ENCODE results near the gene MEGF11. TPM values are rescaled to one million over a fixed set of nuclear protein-coding genes. Genes with fewer than 3 reads are reported as not detected.

The MEGF11 gene
- polyA plus RNA-seq, 1 of the 3 experiments (the other 2 are of a cell fraction): not detected

DNA sequence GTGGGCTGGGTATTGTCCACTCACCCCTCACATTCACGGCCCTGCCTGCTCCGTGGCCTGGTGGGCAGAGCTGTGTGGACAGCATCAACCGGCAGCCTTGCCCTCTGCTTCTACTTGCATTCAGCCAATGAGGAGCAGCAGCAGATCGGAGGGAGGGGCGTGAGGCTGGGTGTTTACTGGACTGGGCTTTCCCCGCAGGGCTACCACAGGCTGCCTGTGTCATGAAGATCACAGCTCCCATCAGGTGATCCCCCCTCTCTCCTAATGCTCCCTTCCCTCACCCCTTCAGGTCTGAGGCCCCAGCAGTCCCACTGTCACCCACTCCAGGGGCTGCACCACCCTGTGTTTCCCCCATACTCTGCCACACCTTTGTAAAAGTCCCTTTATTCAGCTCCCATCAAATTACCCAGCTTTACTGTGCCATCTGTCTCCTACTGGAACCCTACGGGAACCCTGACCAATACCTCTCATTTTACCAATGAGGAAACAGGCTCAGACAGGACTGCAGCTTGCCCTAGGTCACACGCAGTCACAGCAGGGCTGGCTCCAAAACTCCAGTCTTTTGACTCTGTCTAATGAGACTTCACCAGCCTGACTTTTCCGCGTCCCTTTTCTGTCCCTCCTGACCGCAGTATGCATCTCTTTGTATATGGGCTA is 81.1 kb downstream of the MEGF11 start:
- TF ChIP-seq TEAD4 (IDR thresholded peaks at IDR 0.05; ENCODE audit: borderline replicate concordance, insufficient read depth): no peak
- TF ChIP-seq RCOR1 (IDR thresholded peaks at IDR 0.05; ENCODE audit: low read length): no peak
- no peak for TF ChIP-seq NFIC (IDR thresholded peaks at IDR 0.05; ENCODE audit: borderline replicate concordance)
- no peak for TF ChIP-seq YY1 (IDR thresholded peaks at IDR 0.05; ENCODE audit: low read depth)
- no peak for TF ChIP-seq POLR2AphosphoS5 (IDR thresholded peaks at IDR 0.05; ENCODE audit: low read depth, low read length)
- no peak for TF ChIP-seq EZH2phosphoT487 (IDR thresholded peaks at IDR 0.05; ENCODE audit: borderline replicate concordance, low read depth)
- TF ChIP-seq, protein P1, sequence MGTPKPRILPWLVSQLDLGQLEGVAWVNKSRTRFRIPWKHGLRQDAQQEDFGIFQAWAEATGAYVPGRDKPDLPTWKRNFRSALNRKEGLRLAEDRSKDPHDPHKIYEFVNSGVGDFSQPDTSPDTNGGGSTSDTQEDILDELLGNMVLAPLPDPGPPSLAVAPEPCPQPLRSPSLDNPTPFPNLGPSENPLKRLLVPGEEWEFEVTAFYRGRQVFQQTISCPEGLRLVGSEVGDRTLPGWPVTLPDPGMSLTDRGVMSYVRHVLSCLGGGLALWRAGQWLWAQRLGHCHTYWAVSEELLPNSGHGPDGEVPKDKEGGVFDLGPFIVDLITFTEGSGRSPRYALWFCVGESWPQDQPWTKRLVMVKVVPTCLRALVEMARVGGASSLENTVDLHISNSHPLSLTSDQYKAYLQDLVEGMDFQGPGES (IDR thresholded peaks at IDR 0.05; ENCODE audit: low read depth, low read length): no peak
- no peak for TF ChIP-seq GABPA (IDR thresholded peaks at IDR 0.05; ENCODE audit: low read depth)
- no peak for TF ChIP-seq RXRA (IDR thresholded peaks at IDR 0.05; ENCODE audit: borderline replicate concordance, low read depth)
- TF ChIP-seq TAF1 (IDR thresholded peaks at IDR 0.05; ENCODE audit: borderline replicate concordance, low read depth, low read length): no peak
- no peak for TF ChIP-seq PBX3 (IDR thresholded peaks at IDR 0.05)
- TF ChIP-seq NRF1 (IDR thresholded peaks at IDR 0.05; ENCODE audit: low read depth, low read length): no peak
- TF ChIP-seq MXI1 (IDR thresholded peaks at IDR 0.05; ENCODE audit: low read depth, low read length): no peak
- no peak for TF ChIP-seq EP300 (IDR thresholded peaks at IDR 0.05; ENCODE audit: borderline replicate concordance in 1 of 2, low read depth in 1 of 2, low read length in 1 of 2)

DNA sequence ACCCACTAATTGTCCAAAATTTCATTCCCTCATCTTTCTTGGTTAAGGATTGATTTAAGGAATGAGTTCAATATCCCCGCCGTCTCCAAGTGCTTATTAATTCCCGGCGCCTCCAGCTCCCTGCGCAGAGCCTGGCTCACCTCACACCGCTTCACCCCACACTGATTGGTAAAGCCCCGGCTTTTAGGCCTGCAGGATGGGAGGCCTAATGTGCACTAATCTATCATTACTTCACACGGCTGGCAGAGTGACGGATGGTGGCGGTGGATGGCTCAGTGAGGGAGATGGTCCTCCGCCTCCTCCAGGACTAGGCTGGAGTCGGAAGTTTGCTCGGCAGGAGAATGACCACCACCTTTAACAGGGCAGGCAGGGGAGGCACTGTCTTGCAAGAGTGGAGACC is 81.7 kb downstream of the MEGF11 start:
- POLR2A ChIA-PET: no interaction called here
- H2AFZ ChIP-seq (ENCODE audit: low read depth): no peak overlapping the region

More for the DNA sequence above, 81.1 kb downstream of the MEGF11 start:
- no peak overlapping the region for H3K27ac ChIP-seq (ENCODE audit: low read depth in 2 of 2, low read length in 1 of 2)
- POLR2A ChIA-PET: no interaction called here
- no peak overlapping the region for H3K9ac ChIP-seq
- no peaks in the 10 kb centered on the region for H3K36me3 ChIP-seq (replicated peaks in 1 of 2; ENCODE audit: control insufficient read depth in 1 of 2, insufficient read depth in 2 of 2, low read length in 1 of 2)
- no peaks in the 10 kb centered on the region; a peak in 1 of 4 replicates for H3K4me1 ChIP-seq (ENCODE audit: control insufficient read depth in 1 of 2, insufficient read depth in 2 of 2, low read depth in 1 of 2, low read length in 1 of 2)
- no peak overlapping the region for H3K4me3 ChIP-seq (ENCODE audit: low read depth in 2 of 2, low read length in 1 of 2)
- H4K20me1 ChIP-seq (ENCODE audit: insufficient read depth): no peaks in the 10 kb centered on the region
- H3K27me3 ChIP-seq (ENCODE audit: insufficient read depth): peaks cover 11% of the 10 kb centered on the region; the same call in 1 of the 2 replicates
- H2AFZ ChIP-seq (ENCODE audit: low read depth): no peak overlapping the region
- H3K9me3 ChIP-seq: no peaks in the 10 kb centered on the region
- H3K79me2 ChIP-seq (ENCODE audit: insufficient read depth): no peaks in the 10 kb centered on the region
- CTCF ChIA-PET: interaction anchor here (1.8 kb wide), 1 partner anchor 29 kb away, joined by 4 read pairs; no protein-coding TSS in a partner anchor
- DNase-seq: no peak
- 66% methylated on average over 7 of the region's 11 CpGs for WGBS (ENCODE audit: low lambda C conversion rate)
- H3K4me2 ChIP-seq: no peak overlapping the region
- no peaks in the 10 kb centered on the region for H3K9me2 ChIP-seq
- H3F3A ChIP-seq (replicated peaks; ENCODE audit: insufficient read depth): no peaks in the 10 kb centered on the region

More for the DNA sequence above, 81.7 kb downstream of the MEGF11 start:
- H3K36me3 ChIP-seq (replicated peaks in 1 of 2; ENCODE audit: control insufficient read depth in 1 of 2, insufficient read depth in 2 of 2, low read length in 1 of 2): no peaks in the 10 kb centered on the region
- H3K4me3 ChIP-seq (ENCODE audit: low read depth in 2 of 2, low read length in 1 of 2): no peak overlapping the region
- no peak overlapping the region for H3K9ac ChIP-seq
- CTCF ChIA-PET: interaction anchor here (1.8 kb wide), 1 partner anchor 28 kb away, joined by 4 read pairs; no protein-coding TSS in a partner anchor
- no peak for DNase-seq
- H3F3A ChIP-seq (replicated peaks; ENCODE audit: insufficient read depth): no peaks in the 10 kb centered on the region
- no peaks in the 10 kb centered on the region for H4K20me1 ChIP-seq (ENCODE audit: insufficient read depth)
- no peaks in the 10 kb centered on the region for H3K79me2 ChIP-seq (ENCODE audit: insufficient read depth)
- H3K4me1 ChIP-seq (ENCODE audit: control insufficient read depth in 1 of 2, insufficient read depth in 2 of 2, low read depth in 1 of 2, low read length in 1 of 2): peaks cover 0 to under 1% of the 10 kb centered on the region in 2 experiments; a peak in 1 of 4 replicates
- H3K27me3 ChIP-seq (ENCODE audit: insufficient read depth): peaks cover 11% of the 10 kb centered on the region; the same call in 1 of the 2 replicates
- no peak overlapping the region for H3K4me2 ChIP-seq
- WGBS (ENCODE audit: low lambda C conversion rate): 89% methylated on average over 13 of the region's 13 CpGs
- no peaks in the 10 kb centered on the region for H3K9me2 ChIP-seq
- no peaks in the 10 kb centered on the region for H3K9me3 ChIP-seq
- TF ChIP-seq GATA2 (CRISPR knock-in tag; IDR thresholded peaks at IDR 0.05): no peak
- TF ChIP-seq, protein P2, sequence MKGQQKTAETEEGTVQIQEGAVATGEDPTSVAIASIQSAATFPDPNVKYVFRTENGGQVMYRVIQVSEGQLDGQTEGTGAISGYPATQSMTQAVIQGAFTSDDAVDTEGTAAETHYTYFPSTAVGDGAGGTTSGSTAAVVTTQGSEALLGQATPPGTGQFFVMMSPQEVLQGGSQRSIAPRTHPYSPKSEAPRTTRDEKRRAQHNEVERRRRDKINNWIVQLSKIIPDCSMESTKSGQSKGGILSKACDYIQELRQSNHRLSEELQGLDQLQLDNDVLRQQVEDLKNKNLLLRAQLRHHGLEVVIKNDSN (IDR thresholded peaks at IDR 0.05; ENCODE audit: borderline replicate concordance, low read depth): no peak
- no peak for TF ChIP-seq GABPA (IDR thresholded peaks at IDR 0.05; ENCODE audit: low read depth)
- TF ChIP-seq POLR2AphosphoS5 (IDR thresholded peaks at IDR 0.05; ENCODE audit: low read depth, low read length): no peak
- TF ChIP-seq MEF2A (IDR thresholded peaks at IDR 0.05; ENCODE audit: borderline replicate concordance, low read depth): no peak
- TF ChIP-seq MXI1 (IDR thresholded peaks at IDR 0.05; ENCODE audit: low read depth, low read length): no peak
- no peak for TF ChIP-seq CHD2 (IDR thresholded peaks at IDR 0.05; ENCODE audit: low read length, partially characterized antibody)
- TF ChIP-seq RCOR1 (IDR thresholded peaks at IDR 0.05; ENCODE audit: low read length): no peak
- no peak for TF ChIP-seq TEAD4 (IDR thresholded peaks at IDR 0.05; ENCODE audit: borderline replicate concordance, insufficient read depth)
- TF ChIP-seq NFIC (IDR thresholded peaks at IDR 0.05; ENCODE audit: borderline replicate concordance): no peak
- no peak overlapping the region for H3K27ac ChIP-seq (ENCODE audit: low read depth in 2 of 2, low read length in 1 of 2)
